HG02885 (cell line): ENCODE results near the gene SUV39H2.
A peak's percentile ranks its signal among the peaks of the same experiment; 100 is the strongest.
"Not testable (repeated sequence)": the region's sequence is repeated elsewhere in the genome, so short reads cannot be mapped to it uniquely, and the experiment has no call there.

ENCODE experiments used
- ATAC-seq: cut with Tn5 transposase; IDR thresholded peaks from one replicate; pipeline ENCODE4 v1.9.1; 2021; ENCODE audit warnings: mild to moderate bottlenecking; ENCODE audit not compliant: unreplicated experiment, poor library complexity

Gene SUV39H2

DNA sequence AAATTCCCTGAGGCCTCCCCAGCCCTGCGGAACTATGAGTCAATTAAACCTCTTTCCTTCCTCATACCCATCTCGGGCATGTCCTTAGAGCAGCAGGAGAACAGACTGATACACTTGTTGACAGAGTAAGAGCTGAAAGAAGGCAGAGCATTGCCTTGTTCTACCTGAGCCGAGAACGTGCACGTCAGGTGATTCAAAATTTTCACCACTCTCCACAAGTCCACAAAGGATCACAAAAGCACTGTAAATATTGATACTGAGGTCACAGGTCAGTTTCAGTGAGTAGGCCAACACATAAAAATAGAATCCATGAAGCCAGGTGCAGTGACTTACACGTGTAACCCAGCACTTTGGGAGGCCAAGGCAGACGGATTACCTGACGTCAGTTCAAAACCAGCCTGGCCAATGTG lies 47.4 kb downstream of the SUV39H2 start:
- ATAC-seq: peak; percentile 25

DNA sequence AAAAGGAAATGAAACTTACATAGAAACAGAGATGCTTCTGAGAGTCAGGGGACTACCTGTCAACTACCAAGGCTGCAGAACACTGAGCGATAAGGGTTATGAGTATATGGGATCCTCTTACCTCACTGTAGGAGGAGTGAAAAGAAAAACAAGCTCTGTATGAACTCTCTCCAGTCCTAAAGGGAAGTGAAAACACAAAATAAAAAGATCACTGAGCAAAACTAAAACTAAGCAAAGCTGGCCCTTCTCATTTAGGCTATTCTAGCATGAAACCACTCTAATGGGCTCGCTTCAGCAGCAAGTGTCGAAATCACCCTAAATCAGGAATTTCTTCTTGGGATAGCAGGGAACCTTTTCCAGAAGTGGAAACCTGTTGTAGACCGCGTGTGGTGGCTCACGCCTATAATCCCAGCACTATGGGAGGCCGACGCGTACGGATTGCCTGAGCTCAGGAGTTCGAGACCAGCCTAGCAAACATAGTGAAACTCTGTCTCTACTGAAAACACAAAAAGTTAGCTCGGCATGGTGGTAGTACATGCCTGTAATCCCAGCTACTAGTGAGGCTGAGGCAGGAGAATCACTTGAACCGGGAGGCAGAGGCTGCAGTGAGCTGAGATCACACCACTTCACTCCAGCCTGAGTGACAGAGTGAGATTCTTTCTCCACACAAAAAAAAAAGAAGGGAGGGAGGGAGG lies 48.2 kb downstream of the SUV39H2 start:
- ATAC-seq: peak; percentile 99

DNA sequence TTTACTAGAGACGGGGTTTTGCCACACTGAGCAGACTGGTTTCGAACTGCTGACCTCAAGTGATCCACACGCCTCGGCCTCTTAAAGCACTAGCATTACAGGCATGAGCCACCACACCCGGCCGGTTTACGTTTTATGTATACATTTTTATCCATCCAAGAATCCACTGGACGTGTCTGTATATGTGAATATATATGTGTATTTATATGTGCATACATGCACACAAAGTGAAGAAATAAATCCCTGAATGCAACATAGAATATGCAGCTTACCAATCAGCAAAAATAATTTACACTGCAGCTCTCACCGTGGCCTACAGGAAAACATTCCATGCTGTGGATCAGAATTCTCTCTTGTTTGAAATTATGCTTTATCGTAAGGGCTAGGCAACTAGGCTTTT lies 51.9 kb downstream of the SUV39H2 start:
- ATAC-seq: no peak

DNA sequence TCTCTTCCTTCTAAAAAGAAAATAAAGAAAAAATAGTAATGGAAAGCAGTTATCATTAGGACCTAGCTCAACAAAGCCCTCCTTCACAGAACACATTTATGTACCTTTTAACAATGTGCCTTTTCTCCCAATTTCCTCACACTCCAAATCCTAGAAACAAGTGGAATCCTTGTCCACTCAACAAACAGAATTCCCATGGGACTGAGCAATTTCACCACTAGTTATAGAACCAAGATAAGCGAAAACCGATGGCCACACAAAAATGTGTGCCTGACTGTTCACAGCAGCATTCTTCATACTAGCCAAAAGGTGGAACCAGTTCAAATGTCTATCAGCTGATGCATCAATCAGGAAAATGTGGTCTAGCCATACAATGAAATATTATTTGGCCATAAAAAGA lies 57.9 kb downstream of the SUV39H2 start:
- ATAC-seq: no peak

DNA sequence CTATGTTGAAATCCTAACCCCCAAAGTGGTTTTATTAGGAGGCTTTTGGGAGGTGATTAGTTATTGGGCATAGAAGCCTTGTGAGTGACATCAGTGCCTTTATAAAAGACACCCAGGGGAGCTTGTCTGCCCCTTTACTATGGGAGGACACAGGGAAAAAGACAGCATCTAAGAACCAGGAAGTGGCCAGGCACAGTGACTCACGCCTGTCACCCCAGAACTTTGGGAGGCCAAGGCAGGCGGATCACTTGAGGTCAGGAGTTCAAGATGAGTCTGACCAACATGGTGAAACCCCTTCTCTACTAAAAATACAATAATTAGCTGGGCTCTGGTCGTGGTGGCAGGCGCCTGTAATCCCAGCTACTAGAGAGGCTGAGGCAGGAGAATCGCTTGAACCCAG lies 60.3 kb downstream of the SUV39H2 start:
- not testable (repeated sequence) for ATAC-seq

DNA sequence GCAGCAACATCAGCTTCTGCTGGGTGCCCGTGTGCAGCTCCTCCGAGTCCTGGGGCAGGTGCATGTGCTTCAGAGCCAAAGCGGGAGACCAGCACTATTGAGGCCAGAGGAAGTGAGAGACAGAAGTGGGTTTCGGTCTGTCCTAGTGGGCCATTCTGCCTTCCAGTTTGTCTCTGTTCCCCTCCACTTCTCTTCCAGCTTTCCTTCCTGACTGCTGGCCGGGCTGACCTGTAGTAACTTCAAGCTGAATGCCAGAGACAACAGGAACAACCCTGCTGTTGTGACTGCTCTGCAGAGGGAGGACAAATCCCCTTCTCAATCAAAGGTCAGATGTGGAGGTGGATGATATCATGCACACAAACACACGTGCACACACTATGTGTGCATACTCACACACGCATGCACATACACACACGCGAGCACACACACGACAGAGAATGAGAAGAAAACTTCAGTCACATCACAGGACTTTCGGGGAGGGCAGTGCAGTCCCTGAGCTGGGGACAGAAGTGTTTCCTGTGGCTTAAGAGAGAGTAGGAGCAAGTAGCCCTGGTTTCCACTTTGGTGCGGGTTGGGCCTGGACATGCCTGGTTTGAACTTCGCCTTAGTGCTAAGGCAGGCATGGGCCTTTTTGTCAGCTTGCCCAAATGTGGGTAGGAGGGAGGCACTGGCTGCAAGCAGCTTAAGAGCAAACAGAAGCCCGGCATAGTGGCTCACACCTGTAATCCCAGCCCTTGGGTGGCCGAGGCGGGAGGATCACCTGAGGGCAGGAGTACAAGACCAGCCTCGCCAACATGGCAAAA lies 63.7 kb downstream of the SUV39H2 start:
- peak; percentile 95 for ATAC-seq

DNA sequence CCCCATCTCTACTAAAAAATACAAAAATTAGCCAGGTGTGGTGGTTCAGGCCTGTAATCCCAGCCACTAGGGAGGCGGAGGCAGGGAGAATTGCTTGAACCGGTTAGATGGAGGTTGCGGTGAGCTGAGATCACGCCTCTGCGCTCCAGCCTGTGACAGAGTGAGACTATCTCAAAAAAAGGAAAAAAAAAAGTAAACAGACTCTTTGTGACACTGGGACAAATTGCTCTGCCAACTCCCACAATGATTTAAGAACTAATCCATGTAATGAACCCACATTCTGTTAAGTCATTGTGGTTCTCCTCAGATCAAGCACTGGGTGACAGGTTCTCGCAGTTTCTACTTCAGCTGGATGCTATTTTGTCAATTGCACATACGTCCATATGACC lies 64.3 kb downstream of the SUV39H2 start:
- ATAC-seq: not testable (repeated sequence)

DNA sequence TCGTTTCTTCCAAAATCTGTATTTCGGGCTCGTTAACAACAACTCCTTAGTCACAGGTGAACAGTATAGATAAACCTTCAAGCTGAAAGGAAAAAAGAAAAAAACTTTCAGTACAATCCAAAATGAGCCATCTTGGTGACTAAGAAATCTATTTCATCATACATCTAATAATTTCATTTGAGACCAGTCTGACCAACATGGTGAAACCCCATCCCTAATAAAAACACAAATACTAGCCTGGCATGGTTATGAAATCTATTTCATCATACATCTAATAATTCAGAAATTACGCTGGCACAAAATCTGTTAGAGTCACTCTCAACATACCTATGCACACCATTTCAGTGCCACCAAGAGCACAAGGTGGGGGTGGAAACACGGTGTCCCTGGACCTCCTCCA lies 66.4 kb downstream of the SUV39H2 start:
- no peak for ATAC-seq

DNA sequence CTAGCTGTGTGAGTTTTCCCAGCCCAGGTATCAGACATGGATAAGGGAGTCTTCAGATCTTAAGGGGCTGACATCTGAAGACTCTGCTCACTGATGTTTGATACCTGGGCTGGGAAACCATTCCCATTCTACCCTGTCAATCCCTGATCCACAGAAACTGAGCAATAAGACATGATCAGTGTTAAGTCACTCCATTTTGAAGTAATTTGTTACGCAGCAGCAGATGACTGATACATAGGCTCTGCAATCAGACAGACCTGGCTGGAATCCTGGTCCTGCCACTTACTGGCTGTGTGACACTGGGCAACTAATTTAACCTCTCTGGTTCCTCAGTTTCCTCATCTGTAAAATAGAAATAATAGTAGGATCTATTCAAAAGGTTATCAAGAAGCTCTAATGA lies 68.6 kb downstream of the SUV39H2 start:
- ATAC-seq: no peak

DNA sequence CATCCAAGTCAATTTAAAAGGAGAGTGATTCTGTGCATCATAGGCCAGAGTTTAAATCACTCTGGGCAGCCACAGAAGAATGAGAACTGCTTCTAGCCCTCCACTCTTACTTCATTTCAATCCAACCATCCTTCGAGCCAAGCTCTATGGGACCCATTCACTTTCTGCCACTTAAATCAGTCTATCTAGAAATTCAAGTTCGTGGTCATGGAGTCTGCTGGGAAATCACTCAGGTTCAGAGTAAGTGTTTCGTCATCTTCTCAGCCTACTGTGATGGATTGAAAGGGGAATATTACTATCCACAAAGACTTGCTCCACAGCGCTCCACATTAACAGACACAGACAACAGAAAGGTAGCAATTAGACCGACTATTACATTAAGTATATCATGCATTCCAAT lies 70.6 kb downstream of the SUV39H2 start:
- ATAC-seq: no peak

DNA sequence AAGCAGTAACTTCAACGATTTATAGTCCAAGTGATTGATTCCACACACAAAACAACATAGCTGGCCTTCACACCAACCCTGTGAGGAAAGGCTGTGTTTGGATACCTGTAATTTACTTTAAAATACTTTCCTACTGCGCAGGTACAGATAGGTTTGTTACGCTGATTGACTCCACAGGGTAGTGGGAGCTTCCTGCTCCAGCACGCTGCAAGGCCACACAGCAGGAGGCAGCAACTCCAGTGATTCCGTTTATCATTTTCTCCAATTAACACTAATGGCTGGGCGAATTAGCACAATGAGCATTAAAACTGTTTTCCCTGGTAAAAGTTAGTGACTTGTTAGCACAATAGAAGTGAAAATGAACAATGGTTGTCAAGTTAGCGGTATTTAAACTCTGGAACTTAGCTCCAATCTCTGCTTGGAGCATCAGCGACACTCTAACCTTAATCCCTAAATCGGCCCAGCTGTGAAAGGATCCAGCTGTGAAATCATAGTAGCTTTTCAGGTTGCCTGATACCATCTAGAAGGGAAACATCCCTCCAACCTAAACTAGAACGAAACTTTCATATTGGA lies 74.3 kb downstream of the SUV39H2 start:
- ATAC-seq: no peak

DNA sequence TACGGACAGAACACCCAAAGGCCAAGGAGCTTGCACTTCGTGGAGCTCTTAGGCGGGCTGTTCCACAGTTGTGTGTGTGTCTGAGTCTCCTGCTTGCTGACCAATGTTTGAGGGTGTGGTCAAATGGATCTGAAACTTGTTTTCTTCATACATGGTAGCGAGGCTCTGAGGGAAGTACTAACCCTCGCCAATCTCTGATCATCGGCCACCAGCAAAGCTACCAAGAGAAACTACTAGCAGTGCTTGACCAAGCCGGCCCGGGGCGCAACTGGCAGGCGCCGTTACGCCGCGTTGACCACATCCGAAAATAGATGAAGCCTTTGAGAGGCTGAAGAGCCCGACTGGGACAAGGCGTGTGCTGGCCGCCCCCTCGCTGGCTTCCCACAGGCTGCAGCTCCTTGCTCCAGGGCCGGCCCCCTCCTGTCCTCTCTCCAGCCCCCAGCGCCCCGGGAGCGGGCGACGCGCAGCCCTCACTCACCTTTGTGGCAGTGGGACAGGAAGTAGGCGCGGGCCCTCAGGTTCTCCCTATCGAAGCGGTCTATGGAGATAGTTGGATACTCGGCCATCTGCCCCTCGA lies 74.8 kb downstream of the SUV39H2 start:
- peak; percentile 28 for ATAC-seq
